Liver (tissue), 9 donors: ENCODE results near the gene AFF2. TPM values are rescaled to one million over a fixed set of nuclear protein-coding genes. Genes with fewer than 3 reads are reported as not detected.
"Not testable (repeated sequence)": the region's sequence is repeated elsewhere in the genome, so short reads cannot be mapped to it uniquely, and the experiment has no call there.

Experiments used
- DNase-seq: peaks from one replicate; pipeline ENCODE4 v3.0.0-alpha.2; 2017; ENCODE audit warnings: low spot score
- H3K27ac ChIP-seq, 2 donors: one replicate each; pipeline ENCODE4 v1.7.0; 2013; ENCODE audit warnings: inconsistent platforms in 2 of 2, low read length in 2 of 2, control low read depth in 1 of 2, low read depth in 1 of 2, mild to moderate bottlenecking in 1 of 2
- H3K27me3 ChIP-seq, 4 donors: one replicate each; pipeline versions ENCODE4 v1.6.1 to v1.7.0; 2013; ENCODE audit warnings: low read length in 3 of 4, inconsistent platforms in 1 of 4, mild to moderate bottlenecking in 1 of 4, moderate library complexity in 1 of 4; ENCODE audit not compliant: control insufficient read depth in 4 of 4, insufficient read depth in 4 of 4
- H3K36me3 ChIP-seq, 4 donors: one replicate each; pipeline versions ENCODE4 v1.6.1 to v1.7.0; 2013; ENCODE audit warnings: low read length in 3 of 4, mild to moderate bottlenecking in 3 of 4, low read depth in 1 of 4, moderate library complexity in 1 of 4; ENCODE audit not compliant: control insufficient read depth in 4 of 4, insufficient read depth in 3 of 4
- H3K4me1 ChIP-seq, 4 donors: one replicate each; pipeline versions ENCODE4 v1.6.1 to v1.7.0; 2013; ENCODE audit warnings: low read length in 3 of 4, mild to moderate bottlenecking in 3 of 4, moderate library complexity in 1 of 4; ENCODE audit not compliant: control insufficient read depth in 4 of 4, insufficient read depth in 4 of 4
- H3K4me3 ChIP-seq, 3 donors: one replicate each; pipeline versions ENCODE4 v1.6.1 to v1.7.0; 2013; ENCODE audit warnings: low read length in 3 of 3, control low read depth in 1 of 3, low read depth in 1 of 3, mild to moderate bottlenecking in 1 of 3
- H3K9ac ChIP-seq, 2 donors: one replicate each; pipeline ENCODE4 v1.7.0; 2013; ENCODE audit warnings: low read length in 2 of 2, mild to moderate bottlenecking in 2 of 2, moderate library complexity in 2 of 2, control low read depth in 1 of 2, low read depth in 1 of 2
- H3K9me3 ChIP-seq, 4 donors: one replicate each; pipeline versions ENCODE4 v1.6.1 to v1.7.0; 2013; ENCODE audit warnings: low read length in 3 of 4; ENCODE audit not compliant: control insufficient read depth in 4 of 4
- EGR1 ChIP-seq, 2 donors: IDR thresholded peaks; 2 replicates each; pipeline ENCODE4 v1.6.1; 2016 to 2018; ENCODE audit warnings: antibody characterized with exemption in 2 of 2, low read depth in 2 of 2
- FOXA1 ChIP-seq: IDR thresholded peaks from 2 replicates; pipeline ENCODE4 v1.6.1; 2016; ENCODE audit warnings: antibody characterized with exemption
- FOXA2 ChIP-seq: IDR thresholded peaks from 2 replicates; pipeline ENCODE4 v1.6.1; 2016; ENCODE audit warnings: antibody characterized with exemption
- GABPA ChIP-seq, 2 donors: IDR thresholded peaks in 1 of 2; conservative IDR thresholded peaks in 1 of 2; 2 replicates each; pipeline ENCODE4 v1.6.1; 2016; ENCODE audit warnings: antibody characterized with exemption in 2 of 2, mild to moderate bottlenecking in 1 of 2, moderate library complexity in 1 of 2
- HNF4A ChIP-seq, 2 donors: conservative IDR thresholded peaks; 2 replicates each; pipeline ENCODE4 v1.6.1; 2016; ENCODE audit warnings: antibody characterized with exemption in 2 of 2, mild to moderate bottlenecking in 2 of 2
- HNF4G ChIP-seq: IDR thresholded peaks from 2 replicates; pipeline ENCODE4 v1.6.1; 2016; ENCODE audit warnings: antibody characterized with exemption
- JUND ChIP-seq, 2 donors: IDR thresholded peaks; 2 replicates each; pipeline ENCODE4 v1.6.1; 2016; ENCODE audit warnings: antibody characterized with exemption in 2 of 2
- NR2F2 ChIP-seq: IDR thresholded peaks from 2 replicates; pipeline ENCODE4 v1.6.1; 2016; ENCODE audit warnings: antibody characterized with exemption
- RAD21 ChIP-seq, 2 donors: IDR thresholded peaks; 2 replicates each; pipeline ENCODE4 v1.6.1; 2016; ENCODE audit warnings: antibody characterized with exemption in 2 of 2, mild to moderate bottlenecking in 2 of 2
- RXRA ChIP-seq, 2 donors: IDR thresholded peaks; 2 replicates each; pipeline ENCODE4 v1.6.1; 2017 to 2018; ENCODE audit warnings: antibody characterized with exemption in 2 of 2, mild to moderate bottlenecking in 1 of 2
- SP1 ChIP-seq: IDR thresholded peaks from 2 replicates; pipeline ENCODE4 v1.6.1; 2018; ENCODE audit warnings: antibody characterized with exemption, mild to moderate bottlenecking
- TAF1 ChIP-seq: conservative IDR thresholded peaks from 2 replicates; pipeline ENCODE4 v1.6.1; 2016; ENCODE audit warnings: antibody characterized with exemption, mild to moderate bottlenecking
- YY1 ChIP-seq: IDR thresholded peaks from 2 replicates; pipeline ENCODE4 v1.6.1; 2016; ENCODE audit warnings: antibody characterized with exemption, mild to moderate bottlenecking
- WGBS: extraction: QIAGEN DNeasy Blood & Tissue Kit; methylation state at CpG from one replicate; pipeline ENCODE4 v1.1.7; 2013; 5-methylcytosine and 5-hydroxymethylcytosine counted together
- polyA plus RNA-seq, 2 donors: library from polyadenylated mRNA; stranded (reverse) in 1 of 2; unstranded in 1 of 2; fragments of 200-250 nt in 1 of 2; fragments of >200 nt in 1 of 2; fragmentation: Nextera tagmentation in 1 of 2; extraction: Ambion mirVana in 1 of 2; gene quantifications; one replicate each; pipeline versions ENCODE4 v1.2.1 to v1.2.3, GENCODE V29; 2013 to 2015
- total RNA-seq, 2 donors: library from RNA; depleted of rRNA; stranded (reverse); fragments of >200 nt; gene quantifications; one replicate each; pipeline ENCODE4 v1.2.3, GENCODE V29; 2014
- TF ChIP-seq, protein P1 (sequence below): IDR thresholded peaks from 2 replicates; pipeline ENCODE4 v1.6.1; 2016; ENCODE audit warnings: antibody characterized with exemption, mild to moderate bottlenecking
- TF ChIP-seq, protein P2 (sequence below): IDR thresholded peaks from 2 replicates; pipeline ENCODE4 v1.6.1; 2016; ENCODE audit warnings: antibody characterized with exemption
- TF ChIP-seq, protein P3 (sequence below): IDR thresholded peaks from 2 replicates; pipeline ENCODE4 v1.6.1; 2016; ENCODE audit warnings: antibody characterized with exemption
- TF ChIP-seq, protein P4 (sequence below): IDR thresholded peaks from 2 replicates; pipeline ENCODE4 v1.6.1; 2016; ENCODE audit warnings: antibody characterized with exemption
- TF ChIP-seq, protein P5 (sequence below): fragments of 150-350 bp; IDR thresholded peaks from 2 replicates; pipeline ENCODE4 v1.5.1; 2017; ENCODE audit warnings: improper control_type of control experiment, low read depth, low read length; ENCODE audit not compliant: missing input control
- donor health status: healthy.
- donor health status: healthy.
- donor health status: healthy.
- donor health status: healthy.
- donor health status: healthy.

AFF2 gene
- total and polyA plus RNA-seq, 4 donors = 0.01 to 1.6 (median 0.50) TPM; not detected in 1

DNA sequence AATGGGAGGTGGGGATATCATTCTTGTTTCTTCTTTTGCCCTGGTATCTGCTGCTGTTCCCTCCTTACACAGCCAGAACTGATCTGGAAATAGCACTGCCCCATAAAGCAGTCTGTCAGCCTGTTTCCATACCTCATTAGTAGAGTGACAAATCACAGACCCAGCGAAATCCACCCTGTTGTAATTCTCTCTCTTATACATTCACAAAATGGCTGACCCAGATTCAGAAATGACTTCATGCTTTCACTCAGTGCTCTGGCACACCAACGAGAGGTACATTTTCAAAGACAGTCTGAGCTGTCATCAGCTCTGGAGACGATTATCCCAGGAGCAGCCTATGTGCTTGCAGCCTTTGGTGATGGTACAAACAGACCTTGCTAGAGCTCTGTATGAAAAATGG, 164.6 kb downstream of the AFF2 start:
- no peak for DNase-seq
- H3K4me1 ChIP-seq = no peaks in the 10 kb centered on the region
- no peak overlapping the region for H3K4me3 ChIP-seq
- 67% methylated on average over 3 of the region's 3 CpGs for WGBS
- no peak overlapping the region for H3K9ac ChIP-seq
- H3K27me3 ChIP-seq = peaks cover 0 to 2% (median 0%) of the 10 kb centered on the region in 4 donors
- no peak overlapping the region for H3K27ac ChIP-seq
- peaks cover 0 to 4% (median under 1%) of the 10 kb centered on the region in 4 donors for H3K9me3 ChIP-seq
- H3K36me3 ChIP-seq = no peaks in the 10 kb centered on the region
- no peak for TF ChIP-seq FOXA1
- no peak for TF ChIP-seq HNF4A (conservative IDR thresholded peaks at IDR 0.05)
- TF ChIP-seq RAD21 (IDR thresholded peaks at IDR 0.05) = no peak
- TF ChIP-seq NR2F2 = no peak
- TF ChIP-seq, protein P1, sequence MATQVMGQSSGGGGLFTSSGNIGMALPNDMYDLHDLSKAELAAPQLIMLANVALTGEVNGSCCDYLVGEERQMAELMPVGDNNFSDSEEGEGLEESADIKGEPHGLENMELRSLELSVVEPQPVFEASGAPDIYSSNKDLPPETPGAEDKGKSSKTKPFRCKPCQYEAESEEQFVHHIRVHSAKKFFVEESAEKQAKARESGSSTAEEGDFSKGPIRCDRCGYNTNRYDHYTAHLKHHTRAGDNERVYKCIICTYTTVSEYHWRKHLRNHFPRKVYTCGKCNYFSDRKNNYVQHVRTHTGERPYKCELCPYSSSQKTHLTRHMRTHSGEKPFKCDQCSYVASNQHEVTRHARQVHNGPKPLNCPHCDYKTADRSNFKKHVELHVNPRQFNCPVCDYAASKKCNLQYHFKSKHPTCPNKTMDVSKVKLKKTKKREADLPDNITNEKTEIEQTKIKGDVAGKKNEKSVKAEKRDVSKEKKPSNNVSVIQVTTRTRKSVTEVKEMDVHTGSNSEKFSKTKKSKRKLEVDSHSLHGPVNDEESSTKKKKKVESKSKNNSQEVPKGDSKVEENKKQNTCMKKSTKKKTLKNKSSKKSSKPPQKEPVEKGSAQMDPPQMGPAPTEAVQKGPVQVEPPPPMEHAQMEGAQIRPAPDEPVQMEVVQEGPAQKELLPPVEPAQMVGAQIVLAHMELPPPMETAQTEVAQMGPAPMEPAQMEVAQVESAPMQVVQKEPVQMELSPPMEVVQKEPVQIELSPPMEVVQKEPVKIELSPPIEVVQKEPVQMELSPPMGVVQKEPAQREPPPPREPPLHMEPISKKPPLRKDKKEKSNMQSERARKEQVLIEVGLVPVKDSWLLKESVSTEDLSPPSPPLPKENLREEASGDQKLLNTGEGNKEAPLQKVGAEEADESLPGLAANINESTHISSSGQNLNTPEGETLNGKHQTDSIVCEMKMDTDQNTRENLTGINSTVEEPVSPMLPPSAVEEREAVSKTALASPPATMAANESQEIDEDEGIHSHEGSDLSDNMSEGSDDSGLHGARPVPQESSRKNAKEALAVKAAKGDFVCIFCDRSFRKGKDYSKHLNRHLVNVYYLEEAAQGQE = no peak
- no peak for TF ChIP-seq JUND (IDR thresholded peaks at IDR 0.05)
- TF ChIP-seq YY1 = no peak
- TF ChIP-seq, protein P2, sequence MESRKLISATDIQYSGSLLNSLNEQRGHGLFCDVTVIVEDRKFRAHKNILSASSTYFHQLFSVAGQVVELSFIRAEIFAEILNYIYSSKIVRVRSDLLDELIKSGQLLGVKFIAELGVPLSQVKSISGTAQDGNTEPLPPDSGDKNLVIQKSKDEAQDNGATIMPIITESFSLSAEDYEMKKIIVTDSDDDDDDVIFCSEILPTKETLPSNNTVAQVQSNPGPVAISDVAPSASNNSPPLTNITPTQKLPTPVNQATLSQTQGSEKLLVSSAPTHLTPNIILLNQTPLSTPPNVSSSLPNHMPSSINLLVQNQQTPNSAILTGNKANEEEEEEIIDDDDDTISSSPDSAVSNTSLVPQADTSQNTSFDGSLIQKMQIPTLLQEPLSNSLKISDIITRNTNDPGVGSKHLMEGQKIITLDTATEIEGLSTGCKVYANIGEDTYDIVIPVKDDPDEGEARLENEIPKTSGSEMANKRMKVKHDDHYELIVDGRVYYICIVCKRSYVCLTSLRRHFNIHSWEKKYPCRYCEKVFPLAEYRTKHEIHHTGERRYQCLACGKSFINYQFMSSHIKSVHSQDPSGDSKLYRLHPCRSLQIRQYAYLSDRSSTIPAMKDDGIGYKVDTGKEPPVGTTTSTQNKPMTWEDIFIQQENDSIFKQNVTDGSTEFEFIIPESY = no peak
- no peak for TF ChIP-seq HNF4G
- no peak for TF ChIP-seq TAF1
- TF ChIP-seq, protein P3, sequence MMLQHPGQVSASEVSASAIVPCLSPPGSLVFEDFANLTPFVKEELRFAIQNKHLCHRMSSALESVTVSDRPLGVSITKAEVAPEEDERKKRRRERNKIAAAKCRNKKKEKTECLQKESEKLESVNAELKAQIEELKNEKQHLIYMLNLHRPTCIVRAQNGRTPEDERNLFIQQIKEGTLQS = no peak
- no peak for TF ChIP-seq EGR1 (IDR thresholded peaks at IDR 0.05; ENCODE audit: low read depth in 2 of 2)
- TF ChIP-seq RXRA (IDR thresholded peaks at IDR 0.05) = no peak
- TF ChIP-seq GABPA (IDR thresholded peaks at IDR 0.05 in 1 of 2, conservative IDR thresholded peaks at IDR 0.05 in 1 of 2) = no peak
- TF ChIP-seq SP1 = no peak
- TF ChIP-seq, protein P4, sequence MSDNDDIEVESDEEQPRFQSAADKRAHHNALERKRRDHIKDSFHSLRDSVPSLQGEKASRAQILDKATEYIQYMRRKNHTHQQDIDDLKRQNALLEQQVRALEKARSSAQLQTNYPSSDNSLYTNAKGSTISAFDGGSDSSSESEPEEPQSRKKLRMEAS = no peak
- TF ChIP-seq, protein P5, sequence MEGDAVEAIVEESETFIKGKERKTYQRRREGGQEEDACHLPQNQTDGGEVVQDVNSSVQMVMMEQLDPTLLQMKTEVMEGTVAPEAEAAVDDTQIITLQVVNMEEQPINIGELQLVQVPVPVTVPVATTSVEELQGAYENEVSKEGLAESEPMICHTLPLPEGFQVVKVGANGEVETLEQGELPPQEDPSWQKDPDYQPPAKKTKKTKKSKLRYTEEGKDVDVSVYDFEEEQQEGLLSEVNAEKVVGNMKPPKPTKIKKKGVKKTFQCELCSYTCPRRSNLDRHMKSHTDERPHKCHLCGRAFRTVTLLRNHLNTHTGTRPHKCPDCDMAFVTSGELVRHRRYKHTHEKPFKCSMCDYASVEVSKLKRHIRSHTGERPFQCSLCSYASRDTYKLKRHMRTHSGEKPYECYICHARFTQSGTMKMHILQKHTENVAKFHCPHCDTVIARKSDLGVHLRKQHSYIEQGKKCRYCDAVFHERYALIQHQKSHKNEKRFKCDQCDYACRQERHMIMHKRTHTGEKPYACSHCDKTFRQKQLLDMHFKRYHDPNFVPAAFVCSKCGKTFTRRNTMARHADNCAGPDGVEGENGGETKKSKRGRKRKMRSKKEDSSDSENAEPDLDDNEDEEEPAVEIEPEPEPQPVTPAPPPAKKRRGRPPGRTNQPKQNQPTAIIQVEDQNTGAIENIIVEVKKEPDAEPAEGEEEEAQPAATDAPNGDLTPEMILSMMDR = no peak
- no peak for TF ChIP-seq FOXA2

DNA sequence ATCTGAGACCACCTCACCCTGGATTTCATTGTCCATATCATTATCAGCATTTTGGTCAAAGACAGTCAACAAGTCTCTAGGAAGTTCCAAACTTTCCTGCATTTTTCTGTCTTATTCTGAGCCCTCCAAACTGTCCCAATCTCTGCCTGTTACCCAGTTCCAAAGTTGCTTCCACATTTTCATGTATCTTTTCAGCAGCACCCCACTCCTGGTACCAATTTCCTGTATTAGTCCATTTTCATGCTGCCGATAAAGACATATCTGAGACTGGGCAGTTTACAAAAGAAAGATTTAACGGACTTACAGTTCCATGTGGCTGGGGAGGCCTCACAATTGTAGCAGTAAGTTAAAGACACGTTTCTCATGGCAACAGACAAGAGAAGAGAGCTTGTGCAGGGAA, 168.8 kb downstream of the AFF2 start:
- not testable (repeated sequence) for DNase-seq, H3K4me1 ChIP-seq, H3K27me3 ChIP-seq, H3K27ac ChIP-seq, H3K9me3 ChIP-seq, H3K36me3 ChIP-seq, H3K9ac ChIP-seq, H3K4me3 ChIP-seq
- WGBS = 74% methylated on average over 3 of the region's 3 CpGs
